ENCODE results near the gene FEN1. TPM values are rescaled to one million over a fixed set of nuclear protein-coding genes. Genes with fewer than 3 reads are reported as not detected.

Gene FEN1
- total and polyA plus RNA-seq, 2 of the 13 experiments (the other 11 are each of a cell fraction or from before 2014, with no cell fraction given), result 12.4 to 102 TPM

- no peak for TF ChIP-seq USF2 (IDR thresholded peaks at IDR 0.05; ENCODE audit: low read depth, low read length)
- no peak for TF ChIP-seq USF2 (CRISPR knock-in tag; IDR thresholded peaks at IDR 0.05; ENCODE audit: borderline replicate concordance)
- no peak for TF ChIP-seq ZNF569 (CRISPR knock-in tag; IDR thresholded peaks at IDR 0.05; ENCODE audit: borderline replicate concordance)
- TF ChIP-seq NCOA2 (CRISPR knock-in tag; IDR thresholded peaks at IDR 0.05), result peak; percentile 7; the same call in 1 of the 2 replicates
- no peak for TF ChIP-seq ZNF275 (CRISPR knock-in tag; IDR thresholded peaks at IDR 0.05; ENCODE audit: borderline replicate concordance)
- no peak for TF ChIP-seq ZNF629 (CRISPR knock-in tag; conservative IDR thresholded peaks at IDR 0.05)
- TF ChIP-seq NR1H2 (CRISPR knock-in tag; IDR thresholded peaks at IDR 0.05; ENCODE audit: borderline replicate concordance, low read depth), result no peak
- TF ChIP-seq TEAD2 (CRISPR knock-in tag; IDR thresholded peaks at IDR 0.05), result no peak
- TF ChIP-seq SNAPC4 (CRISPR knock-in tag; IDR thresholded peaks at IDR 0.05), result no peak
- TF ChIP-seq JUNB (CRISPR knock-in tag; IDR thresholded peaks at IDR 0.05; ENCODE audit: borderline replicate concordance), result no peak
- TF ChIP-seq GLI4 (CRISPR knock-in tag; IDR thresholded peaks at IDR 0.05; ENCODE audit: borderline replicate concordance), result no peak
- TF ChIP-seq SIX1 (CRISPR knock-in tag; IDR thresholded peaks at IDR 0.05; ENCODE audit: borderline replicate concordance), result no peak
- no peak for TF ChIP-seq RELA (CRISPR knock-in tag; IDR thresholded peaks at IDR 0.05)
- TF ChIP-seq RBFOX2 (IDR thresholded peaks at IDR 0.05; ENCODE audit: low read depth, low read length), result peak; percentile 45; the same call in 1 of the 2 replicates
- no peak for TF ChIP-seq ZSCAN22 (CRISPR knock-in tag; IDR thresholded peaks at IDR 0.05)
- no peak for TF ChIP-seq ZNF747 (CRISPR knock-in tag; IDR thresholded peaks at IDR 0.05; ENCODE audit: borderline replicate concordance)
- TF ChIP-seq ZNF513 (CRISPR knock-in tag; conservative IDR thresholded peaks at IDR 0.05), result no peak
- TF ChIP-seq RFX3 (CRISPR knock-in tag; IDR thresholded peaks at IDR 0.05), result no peak
- TF ChIP-seq ZNF788 (CRISPR knock-in tag; IDR thresholded peaks at IDR 0.05; ENCODE audit: borderline replicate concordance), result no peak
- TF ChIP-seq ONECUT2 (CRISPR knock-in tag; IDR thresholded peaks at IDR 0.05), result no peak
These were observed 4.7 kb downstream of the FEN1 start (continued) for GRCh38 chr11:61797263-61797944.
